ENCODE results near the gene SEPHS1. TPM values are rescaled to one million over a fixed set of nuclear protein-coding genes. Genes with fewer than 3 reads are reported as not detected.

Gene SEPHS1
- polyA plus RNA-seq = 11.4 and 13.6 TPM in 2 replicates

GRCh38 chr10:13348216-13349017, at the start of gene SEPHS1:
TSS of gene SEPHS1 (minus strand) at chr10:13348293. CDS start at chr10:13344950, 3,343 bp downstream.

GRCh38 chr10:13299437-13300287, 48.4 kb downstream of the SEPHS1 start, which contains the start of gene PHYH:
TSS of gene PHYH (minus strand) at chr10:13300064. CDS start at chr10:13300042, 22 bp downstream.

Other genes starting within 250 kb of the SEPHS1 start
- gene OPTN, start 248.1 kb downstream of the SEPHS1 start, polyA plus RNA-seq = 26.3 and 38.7 TPM in 2 replicates
- gene MCM10, start 186.7 kb downstream of the SEPHS1 start, polyA plus RNA-seq = 0.12 TPM in 1 of 2 replicates, not detected in the other
- not detected in 2 replicates for gene UCMA, start 113.9 kb downstream of the SEPHS1 start, polyA plus RNA-seq
- gene PHYH, start 48.2 kb downstream of the SEPHS1 start, polyA plus RNA-seq = 70.8 and 79.3 TPM in 2 replicates
- gene BEND7, start 180.7 kb upstream of the SEPHS1 start, polyA plus RNA-seq = 0.60 and 1.3 TPM in 2 replicates
- gene PRPF18, start 238.7 kb upstream of the SEPHS1 start, polyA plus RNA-seq = 26.0 and 28.1 TPM in 2 replicates

Data from Purkinje cell (primary cell).